ENCODE measurements around the gene ADAM23. TPM values are rescaled to one million over a fixed set of nuclear protein-coding genes. Genes with fewer than 3 reads are reported as not detected.

Gene ADAM23
- total RNA-seq, 1 donor from 2014 or later: 78.7 TPM

- intact Hi-C loops (cut with DNase I): no loop called here
- no peak for DNase-seq (ENCODE audit: low spot score)
Observed at GRCh38 chr2:206543073-206543472, 99.7 kb downstream of the ADAM23 start.

- no peak for DNase-seq (ENCODE audit: low spot score)
- intact Hi-C loops (cut with DNase I): no loop called here
Observed at GRCh38 chr2:206548383-206548782, 105.1 kb downstream of the ADAM23 start.

- no peak for DNase-seq (ENCODE audit: low spot score)
- intact Hi-C loops (cut with DNase I): loop anchor here (5.0 kb wide), 1 partner anchor 388 kb away; no protein-coding TSS in a partner anchor
Observed at GRCh38 chr2:206555721-206556120, 112.4 kb downstream of the ADAM23 start.

- intact Hi-C loops (cut with DNase I): loop anchor here (5.0 kb wide), 1 partner anchor 389 kb away; no protein-coding TSS in a partner anchor
- DNase-seq (ENCODE audit: low spot score): no peak
Observed at GRCh38 chr2:206556357-206556949, 113.1 kb downstream of the ADAM23 start.

GRCh38 chr2:206557321-206557720 lies 114.0 kb downstream of the ADAM23 start:
- no peak for DNase-seq (ENCODE audit: low spot score)
- intact Hi-C loops (cut with DNase I): loop anchor here (5.0 kb wide), 1 partner anchor 390 kb away; no protein-coding TSS in a partner anchor

GRCh38 chr2:206558492-206558891 lies 115.2 kb downstream of the ADAM23 start:
- intact Hi-C loops (cut with DNase I): loop anchor here (5.0 kb wide), 1 partner anchor 391 kb away; no protein-coding TSS in a partner anchor
- no peak for DNase-seq (ENCODE audit: low spot score)

- no peak for DNase-seq (ENCODE audit: low spot score)
- intact Hi-C loops (cut with DNase I): no loop called here
Observed at GRCh38 chr2:206561962-206562361, 118.6 kb downstream of the ADAM23 start.

GRCh38 chr2:206562375-206562774 lies 119.0 kb downstream of the ADAM23 start:
- intact Hi-C loops (cut with DNase I): no loop called here

GRCh38 chr2:206563374-206563773 lies 120.0 kb downstream of the ADAM23 start:
- DNase-seq (ENCODE audit: low spot score): no peak
- intact Hi-C loops (cut with DNase I): no loop called here

More at GRCh38 chr2:206562375-206562774, 119.0 kb downstream of the ADAM23 start:
- no peak for DNase-seq (ENCODE audit: low spot score)

- intact Hi-C loops (cut with DNase I): no loop called here
- no peak for DNase-seq (ENCODE audit: low spot score)
Observed at GRCh38 chr2:206565666-206566065, 122.3 kb downstream of the ADAM23 start.

GRCh38 chr2:206569470-206569869 lies 126.1 kb downstream of the ADAM23 start:
- no peak for DNase-seq (ENCODE audit: low spot score)
- intact Hi-C loops (cut with DNase I): no loop called here

- no peak for DNase-seq (ENCODE audit: low spot score)
- intact Hi-C loops (cut with DNase I): no loop called here
Observed at GRCh38 chr2:206570199-206570598, 126.9 kb downstream of the ADAM23 start.

GRCh38 chr2:206572725-206573124 lies 129.4 kb downstream of the ADAM23 start:
- intact Hi-C loops (cut with DNase I): no loop called here

GRCh38 chr2:206573793-206574192 lies 130.5 kb downstream of the ADAM23 start:
- intact Hi-C loops (cut with DNase I): no loop called here

More at GRCh38 chr2:206572725-206573124, 129.4 kb downstream of the ADAM23 start:
- DNase-seq (ENCODE audit: low spot score): no peak

GRCh38 chr2:206584323-206585116 lies 141.2 kb downstream of the ADAM23 start:
- no peak for DNase-seq (ENCODE audit: low spot score)
- intact Hi-C loops (cut with DNase I): no loop called here

More at GRCh38 chr2:206573793-206574192, 130.5 kb downstream of the ADAM23 start:
- no peak for DNase-seq (ENCODE audit: low spot score)

- DNase-seq (ENCODE audit: low spot score): no peak
- intact Hi-C loops (cut with DNase I): no loop called here
Observed at GRCh38 chr2:206585335-206585734, 142.0 kb downstream of the ADAM23 start.

GRCh38 chr2:206586609-206587008 lies 143.3 kb downstream of the ADAM23 start:
- intact Hi-C loops (cut with DNase I): no loop called here
- no peak for DNase-seq (ENCODE audit: low spot score)

- DNase-seq (ENCODE audit: low spot score): no peak
- intact Hi-C loops (cut with DNase I): no loop called here
Observed at GRCh38 chr2:206597717-206598218, 154.4 kb downstream of the ADAM23 start.

GRCh38 chr2:206603243-206603642 lies 159.9 kb downstream of the ADAM23 start:
- intact Hi-C loops (cut with DNase I): no loop called here
- no peak for DNase-seq (ENCODE audit: low spot score)

- intact Hi-C loops (cut with DNase I): no loop called here
- DNase-seq (ENCODE audit: low spot score): no peak
Observed at GRCh38 chr2:206610451-206610850, 167.1 kb downstream of the ADAM23 start.

- DNase-seq (ENCODE audit: low spot score): no peak
- intact Hi-C loops (cut with DNase I): no loop called here
Observed at GRCh38 chr2:206611191-206611590, 167.9 kb downstream of the ADAM23 start.

Data from cardiac septum (tissue), 1 donor.